Kidney epithelial cell (primary cell): Measurements from ENCODE around the gene PISD. TPM values are rescaled to one million over a fixed set of nuclear protein-coding genes. Genes with fewer than 3 reads are reported as not detected.
A peak's percentile ranks its signal among the peaks of the same experiment; 100 is the strongest.
"Not testable (repeated sequence)": the region's sequence is repeated elsewhere in the genome, so short reads cannot be mapped to it uniquely, and the experiment has no call there.

Experiments
- DNase-seq: peaks from one replicate; pipeline ENCODE4 v3.0.0-alpha.2; 2010; ENCODE audit warnings: low read depth
- H3K27me3 ChIP-seq: 2 replicates; pipeline ENCODE4 v1.6.0; 2011; ENCODE audit warnings: low read length; ENCODE audit not compliant: control insufficient read depth, insufficient read depth
- H3K36me3 ChIP-seq: 2 replicates; pipeline ENCODE4 v1.5.1; 2011; ENCODE audit warnings: low read length; ENCODE audit not compliant: control insufficient read depth, insufficient read depth
- H3K4me3 ChIP-seq: 2 replicates; pipeline ENCODE4 v1.5.1; 2011; ENCODE audit warnings: low read depth, mild to moderate bottlenecking, control low read depth, low read length
- total RNA-seq: library from RNA; depleted of rRNA; stranded (reverse); fragments of >200 nt; gene quantifications from 2 replicates; pipeline ENCODE4 v1.2.3, GENCODE V29; 2015
- TF ChIP-seq, protein P1 (sequence below): IDR thresholded peaks from 2 replicates; pipeline ENCODE4 v1.5.1; 2011; ENCODE audit warnings: mild to moderate bottlenecking, moderate library complexity, low read length, control low read depth, inconsistent platforms; ENCODE audit not compliant: insufficient read depth, poor library complexity, severe bottlenecking

Gene PISD
- 83.3 and 88.3 TPM in 2 replicates for total RNA-seq

DNA sequence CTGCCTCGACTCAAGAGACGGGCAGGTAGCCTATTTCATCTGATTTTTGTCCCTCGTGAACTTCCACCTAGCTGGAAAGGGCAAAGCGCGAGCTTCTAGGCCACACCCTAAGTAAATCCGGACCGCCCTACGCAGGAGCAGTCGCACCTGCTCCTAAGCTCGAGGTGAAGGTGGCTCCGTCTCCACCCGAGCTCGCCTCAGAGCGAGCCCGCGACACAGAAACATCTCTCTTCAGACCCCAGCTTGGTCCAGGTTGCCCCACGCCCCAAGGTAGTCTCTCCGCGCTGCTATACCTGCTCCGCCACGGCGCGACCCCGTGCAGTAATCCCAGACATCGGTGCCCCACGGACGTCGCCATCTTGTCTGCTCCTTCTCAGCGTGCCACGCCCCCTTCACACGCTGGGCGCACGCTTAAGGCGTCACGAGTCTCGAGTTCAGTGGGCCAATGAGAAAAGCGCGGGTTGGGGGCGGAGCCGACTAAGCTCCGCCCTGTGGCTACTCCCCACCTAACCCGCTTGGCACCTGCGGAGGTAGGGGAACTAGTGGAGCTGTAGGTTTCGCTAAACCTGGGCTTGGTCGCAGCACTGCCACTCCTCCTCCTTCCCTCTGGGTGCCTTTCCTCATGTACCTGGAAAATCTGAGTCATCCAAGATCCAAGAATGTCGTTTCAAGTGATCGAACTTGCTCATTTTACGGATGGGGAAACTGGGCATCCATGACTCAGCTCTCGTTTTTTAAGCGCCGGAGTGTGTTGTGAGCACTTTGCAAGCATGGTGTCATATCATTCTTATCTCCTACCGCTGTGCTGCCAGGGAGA lies at the start of gene PISD:
TSS of gene PISD (minus strand) at position 365 of the 817 bp plus-strand sequence. CDS start at position 358, 7 bp downstream.
- H3K27me3 ChIP-seq: no peaks in the 10 kb centered on the region
- DNase-seq: peak; percentile 89
- peaks cover 1% of the 10 kb centered on the region for H3K36me3 ChIP-seq
- H3K4me3 ChIP-seq: peak within 1 kb of the TSS; percentile 89
- TF ChIP-seq, protein P1, sequence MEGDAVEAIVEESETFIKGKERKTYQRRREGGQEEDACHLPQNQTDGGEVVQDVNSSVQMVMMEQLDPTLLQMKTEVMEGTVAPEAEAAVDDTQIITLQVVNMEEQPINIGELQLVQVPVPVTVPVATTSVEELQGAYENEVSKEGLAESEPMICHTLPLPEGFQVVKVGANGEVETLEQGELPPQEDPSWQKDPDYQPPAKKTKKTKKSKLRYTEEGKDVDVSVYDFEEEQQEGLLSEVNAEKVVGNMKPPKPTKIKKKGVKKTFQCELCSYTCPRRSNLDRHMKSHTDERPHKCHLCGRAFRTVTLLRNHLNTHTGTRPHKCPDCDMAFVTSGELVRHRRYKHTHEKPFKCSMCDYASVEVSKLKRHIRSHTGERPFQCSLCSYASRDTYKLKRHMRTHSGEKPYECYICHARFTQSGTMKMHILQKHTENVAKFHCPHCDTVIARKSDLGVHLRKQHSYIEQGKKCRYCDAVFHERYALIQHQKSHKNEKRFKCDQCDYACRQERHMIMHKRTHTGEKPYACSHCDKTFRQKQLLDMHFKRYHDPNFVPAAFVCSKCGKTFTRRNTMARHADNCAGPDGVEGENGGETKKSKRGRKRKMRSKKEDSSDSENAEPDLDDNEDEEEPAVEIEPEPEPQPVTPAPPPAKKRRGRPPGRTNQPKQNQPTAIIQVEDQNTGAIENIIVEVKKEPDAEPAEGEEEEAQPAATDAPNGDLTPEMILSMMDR: no peak

DNA sequence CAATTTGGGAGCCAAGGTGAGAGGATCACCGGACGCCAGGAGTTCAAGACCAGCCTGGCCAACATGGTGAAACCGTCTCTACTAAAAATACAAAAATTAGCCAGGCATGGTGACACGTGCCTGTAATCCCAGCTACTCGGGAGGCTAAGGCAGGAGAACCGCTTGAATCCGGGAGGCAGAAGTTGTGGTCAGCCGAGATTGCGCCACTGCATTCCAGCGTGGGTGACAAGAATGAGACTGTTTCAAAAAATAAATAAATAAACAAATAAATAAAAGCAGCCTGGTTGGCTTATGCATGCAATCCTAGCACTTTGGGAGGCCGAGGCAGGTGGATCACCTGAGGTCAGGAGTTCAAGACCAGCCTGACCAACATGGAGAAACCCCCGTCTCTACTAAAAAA lies 49.2 kb upstream of the PISD start:
- H3K36me3 ChIP-seq, DNase-seq, H3K4me3 ChIP-seq, H3K27me3 ChIP-seq: not testable (repeated sequence)

DNA sequence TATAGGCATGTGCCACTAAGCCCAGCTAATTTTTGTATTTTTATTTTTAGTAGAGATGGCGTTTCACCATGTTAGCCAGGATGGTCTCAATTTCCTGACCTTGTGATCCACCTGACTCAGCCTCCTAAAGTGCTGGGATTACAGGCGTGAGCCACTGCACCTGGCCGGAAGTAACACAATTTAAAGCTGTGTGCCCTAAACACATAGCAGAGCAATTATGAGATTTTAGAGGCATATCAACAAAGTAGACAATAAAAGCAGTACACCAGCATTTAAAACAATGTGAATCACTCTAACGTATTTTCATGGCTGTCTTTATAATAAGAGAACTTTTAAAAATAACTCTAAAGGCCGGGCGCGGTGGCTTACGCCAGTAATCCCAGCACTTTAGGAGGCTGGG lies 45.5 kb upstream of the PISD start:
- Histone ChIP-seq H3K36me3 (no peaks in the 10 kb centered on the region), H3K27me3 (no peaks in the 10 kb centered on the region), H3K4me3 (no peak overlapping the region)
- no peak for DNase-seq
- TF ChIP-seq, protein P1: no peak

DNA sequence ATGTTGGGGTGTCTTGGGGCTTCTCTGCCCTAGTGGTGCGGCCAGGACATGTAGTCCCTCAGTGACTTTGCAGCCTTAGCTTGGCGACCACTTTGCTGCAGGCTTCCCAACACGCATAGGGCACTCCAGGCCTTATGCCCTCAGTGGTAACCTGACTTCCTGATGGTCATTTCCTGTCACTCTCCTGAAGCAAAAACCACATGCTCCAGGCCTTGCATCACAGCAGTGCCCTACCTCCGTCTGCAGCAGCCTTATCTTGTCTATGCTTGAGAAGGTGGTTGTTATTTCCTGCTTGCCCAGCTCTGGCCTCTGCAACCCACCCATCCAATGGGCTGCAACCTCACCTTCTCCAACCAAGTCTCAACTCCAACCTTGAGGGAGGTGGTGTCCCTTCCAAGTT lies 33.4 kb upstream of the PISD start:
- Histone ChIP-seq H3K27me3 (no peaks in the 10 kb centered on the region), H3K4me3 (no peak overlapping the region), H3K36me3 (peaks cover 3% of the 10 kb centered on the region)
- no peak for DNase-seq
- TF ChIP-seq, protein P1: no peak

DNA sequence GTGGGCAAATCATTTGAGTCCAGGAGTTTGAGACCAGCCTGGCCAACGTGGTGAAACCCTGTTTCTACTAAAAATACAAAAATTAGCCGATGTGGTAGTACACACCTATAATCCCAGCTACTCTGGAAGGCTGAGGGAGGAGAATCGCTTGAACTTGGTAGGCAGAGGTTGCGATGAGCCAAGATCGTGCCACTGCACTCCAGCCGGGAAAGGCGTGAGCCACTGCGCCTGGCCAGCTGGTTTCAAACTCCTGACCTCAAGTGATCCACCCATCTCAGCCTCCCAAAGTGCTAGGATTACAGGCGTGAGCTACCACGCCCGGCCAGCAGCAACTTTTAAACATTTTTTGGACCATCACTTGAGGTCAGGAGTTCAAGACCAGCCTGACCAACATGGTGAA lies 32.0 kb upstream of the PISD start:
- not testable (repeated sequence) for H3K4me3 ChIP-seq, H3K27me3 ChIP-seq, DNase-seq, H3K36me3 ChIP-seq

DNA sequence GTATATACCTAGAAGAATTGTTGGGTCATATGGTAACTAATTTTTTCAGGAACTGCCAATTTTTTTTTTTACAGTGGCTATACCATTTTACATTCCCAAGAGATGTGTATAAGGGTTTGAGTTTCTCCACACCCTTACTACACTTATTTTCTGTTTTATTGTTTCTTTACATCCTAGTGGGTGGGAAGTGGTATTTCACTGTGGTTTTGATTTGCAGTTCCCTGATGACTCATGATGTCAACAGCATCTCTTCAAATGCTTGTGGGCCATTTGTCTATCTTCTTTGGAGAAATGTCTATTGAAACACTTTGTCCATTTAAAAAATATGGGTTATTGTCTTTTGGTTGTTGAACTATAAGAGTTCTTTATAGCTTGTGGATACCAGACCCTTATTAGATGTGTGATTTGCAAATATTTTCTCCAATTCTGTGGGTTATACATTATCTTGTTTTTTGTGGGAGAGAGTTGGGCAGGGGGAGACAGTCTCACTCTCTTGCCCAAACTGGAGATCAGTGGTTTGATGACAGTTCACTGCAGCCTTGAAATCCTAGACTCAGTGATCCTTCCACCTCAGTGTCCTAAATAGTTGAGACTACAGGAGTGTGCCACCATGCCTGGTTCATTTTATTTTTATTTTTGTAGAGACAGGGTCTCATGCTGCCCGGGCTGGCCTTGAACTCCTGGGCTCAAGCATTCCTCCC lies 30.3 kb upstream of the PISD start:
- peak; percentile 14 for DNase-seq
- TF ChIP-seq, protein P1: no peak

More for the DNA sequence above, 30.3 kb upstream of the PISD start:
- H3K27me3 ChIP-seq: no peaks in the 10 kb centered on the region
- peaks cover 1% of the 10 kb centered on the region for H3K36me3 ChIP-seq
- H3K4me3 ChIP-seq: no peak overlapping the region
